HG03558 (cell line): Measurements from ENCODE around the gene SLC17A6.

Source experiments
- ATAC-seq: cut with Tn5 transposase; IDR thresholded peaks from one replicate; pipeline ENCODE4 v1.9.1; 2021; ENCODE audit warnings: moderate number of reproducible peaks; ENCODE audit not compliant: unreplicated experiment; ENCODE audit errors: extremely low read depth

Gene SLC17A6

DNA sequence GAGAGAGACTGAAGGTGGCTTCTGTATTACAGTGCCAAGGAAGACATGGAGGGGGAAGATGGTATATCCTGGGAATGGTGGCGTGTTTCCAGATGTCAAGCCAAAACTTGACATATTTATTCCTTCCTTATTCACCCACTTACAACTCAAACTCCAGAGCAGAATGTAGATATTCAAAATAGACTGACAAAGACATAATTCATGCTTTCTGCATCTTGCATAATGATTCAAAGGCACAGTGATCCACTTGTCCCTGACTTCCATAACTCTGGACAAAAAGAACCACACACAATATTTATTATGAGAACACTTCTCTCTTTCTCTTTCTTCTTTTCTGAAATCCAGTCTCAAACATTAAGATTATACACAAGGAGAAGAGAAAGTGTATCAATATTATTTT is 48.9 kb downstream of the SLC17A6 start:
- no peak for ATAC-seq

GRCh38 chr11:22389526-22390282 is 51.5 kb downstream of the SLC17A6 start:
- no peak for ATAC-seq

GRCh38 chr11:22390283-22390655 is 52.1 kb downstream of the SLC17A6 start:
- no peak for ATAC-seq

- no peak for ATAC-seq
These were observed 54.4 kb downstream of the SLC17A6 start for GRCh38 chr11:22392561-22392960.

DNA sequence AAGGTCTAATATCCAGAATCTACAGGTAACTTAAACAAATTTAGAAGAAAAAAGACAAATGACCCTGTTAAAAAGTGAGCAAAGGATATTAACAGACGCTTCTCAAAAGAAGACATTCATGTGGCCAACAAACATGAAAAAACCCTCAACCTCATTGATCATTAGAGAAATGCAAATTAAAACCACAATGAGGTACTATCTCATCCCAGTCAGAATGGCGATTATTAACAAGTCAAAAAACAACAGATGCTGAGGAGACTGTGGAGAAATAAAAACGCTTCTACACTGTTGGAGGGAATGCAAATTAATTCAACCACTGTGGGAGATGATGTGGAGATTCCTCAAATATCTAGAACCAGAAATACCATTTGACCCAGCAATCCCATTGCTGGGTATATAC is 67.2 kb downstream of the SLC17A6 start:
- ATAC-seq: no peak

- no peak for ATAC-seq
These were observed 69.1 kb downstream of the SLC17A6 start for GRCh38 chr11:22407267-22407666.

GRCh38 chr11:22407921-22408320 is 69.7 kb downstream of the SLC17A6 start:
- no peak for ATAC-seq

DNA sequence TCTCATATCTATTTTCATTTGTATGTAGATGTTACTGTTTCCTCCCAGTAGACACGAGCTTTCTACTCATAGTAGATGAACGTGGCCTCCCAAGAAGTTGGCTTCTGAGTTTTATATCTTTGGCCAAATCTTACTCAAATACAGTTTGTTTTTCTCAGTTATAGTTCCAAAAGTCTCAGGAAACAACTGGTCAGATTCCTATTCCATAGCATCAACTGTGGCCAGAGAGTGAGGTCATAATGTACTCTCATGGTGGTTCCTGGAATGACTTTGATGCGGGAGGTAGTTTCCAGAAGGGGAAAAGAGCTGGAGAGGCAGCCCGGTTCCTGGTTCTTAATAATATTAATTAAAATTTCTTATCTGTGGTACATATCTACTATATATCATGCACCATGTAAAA is 77.3 kb downstream of the SLC17A6 start:
- no peak for ATAC-seq

DNA sequence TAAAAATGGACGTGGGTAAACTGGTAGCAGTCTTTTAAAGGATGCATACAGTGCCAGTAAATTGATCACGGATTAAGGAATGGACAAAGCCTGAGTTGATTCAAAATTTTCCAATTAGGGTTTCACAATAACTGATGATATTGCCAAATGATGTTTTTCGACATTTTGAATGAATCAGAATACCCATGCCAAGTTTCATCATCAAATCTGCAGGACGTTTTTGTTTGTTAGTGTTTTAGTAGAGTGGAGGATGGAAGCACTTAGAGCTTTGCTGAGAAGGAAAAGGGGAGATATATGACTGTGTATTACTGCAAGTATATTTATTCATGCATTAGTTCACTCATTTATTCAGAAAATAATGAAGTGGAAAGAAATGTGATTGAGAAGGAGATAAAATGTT is 78.3 kb downstream of the SLC17A6 start:
- ATAC-seq: no peak

- no peak for ATAC-seq
These were observed 88.7 kb downstream of the SLC17A6 start for GRCh38 chr11:22426915-22427314.
